GM21447 (cell line): ENCODE data around the gene PAX2.

Experiments used
- ATAC-seq: cut with Tn5 transposase; IDR thresholded peaks from one replicate; pipeline ENCODE4 v1.9.1; 2021; ENCODE audit not compliant: unreplicated experiment

PAX2 gene

DNA sequence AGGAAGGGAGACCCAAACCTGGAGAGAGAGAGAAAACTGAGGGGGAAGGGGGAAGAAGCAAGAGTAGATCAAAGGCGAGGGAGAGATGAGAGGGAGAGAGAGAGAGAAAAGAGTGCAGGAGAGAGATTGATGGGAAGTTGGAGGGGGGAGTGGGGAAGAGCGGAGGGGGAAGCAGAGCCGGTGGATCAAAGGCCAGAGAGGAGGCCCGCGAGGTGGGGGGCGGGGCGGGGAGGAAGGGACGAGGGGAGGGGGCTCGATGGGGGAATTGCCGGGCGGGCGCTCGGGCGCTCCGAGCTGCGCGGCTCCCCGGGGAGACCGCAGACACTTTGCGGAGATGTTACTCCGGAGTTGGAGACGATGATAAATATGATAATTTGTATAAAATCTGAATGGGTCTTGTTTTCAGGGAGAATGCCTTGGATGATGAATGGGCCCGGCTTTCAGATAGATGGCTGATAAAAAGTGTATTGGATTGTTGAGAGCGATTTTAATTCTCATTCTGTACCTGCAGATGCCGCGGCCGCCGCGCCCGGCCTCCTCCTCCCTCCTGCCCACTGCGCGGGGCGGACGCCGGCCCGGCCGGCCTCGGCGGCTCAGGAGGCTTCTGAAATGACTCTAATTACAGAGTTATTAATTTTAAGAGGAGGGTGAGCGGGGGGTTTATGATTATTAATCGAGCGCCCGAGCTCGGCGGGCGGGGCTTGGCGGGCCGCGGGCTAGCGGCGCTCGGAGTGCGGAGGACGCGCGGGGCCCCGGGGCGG, 21.4 kb upstream of the PAX2 start:
- ATAC-seq = no peak

DNA sequence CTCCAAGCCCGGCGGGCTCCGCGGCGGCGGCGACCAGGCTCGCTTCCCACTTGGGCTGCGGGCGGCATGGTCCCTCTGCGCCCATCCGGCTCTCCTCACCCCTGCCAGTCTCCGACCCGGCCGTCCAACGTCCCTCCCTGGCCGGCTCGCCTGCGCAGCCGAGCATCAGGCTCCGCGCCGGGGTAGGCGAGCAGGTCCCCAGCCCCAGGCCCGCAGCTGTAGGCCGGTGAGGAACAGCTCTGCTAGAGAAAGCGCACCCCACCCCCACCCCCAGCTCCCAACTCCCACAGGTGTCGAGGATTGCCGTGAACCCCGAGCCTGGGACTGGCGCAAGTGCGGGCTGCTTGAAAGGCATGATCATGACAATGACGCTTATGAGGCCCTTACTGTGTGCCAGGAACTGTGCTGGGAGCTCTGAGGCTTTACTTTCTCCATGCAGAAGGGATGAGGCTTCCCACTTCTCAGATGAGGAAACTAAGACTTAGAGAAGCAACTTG, 20.8 kb upstream of the PAX2 start:
- ATAC-seq = no peak

DNA sequence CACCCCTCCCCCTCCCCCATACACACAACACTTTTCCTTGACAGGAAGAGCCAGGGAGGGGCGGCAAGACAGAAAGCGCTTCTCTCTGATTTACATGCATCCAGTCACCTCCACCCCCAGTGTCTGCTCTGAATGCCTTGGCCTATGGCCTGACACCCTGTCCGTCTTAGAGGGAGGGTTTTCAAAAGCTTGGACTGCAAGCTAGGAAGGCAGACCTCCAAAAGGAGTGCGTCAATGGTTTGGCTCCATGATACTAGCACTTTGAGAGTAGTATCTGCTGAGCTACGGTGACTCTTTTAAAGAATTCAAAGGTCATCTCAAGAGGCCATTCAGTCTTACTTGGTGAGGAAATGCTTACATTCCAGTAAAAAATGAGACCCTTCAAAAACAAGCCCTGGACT, 20.3 kb upstream of the PAX2 start:
- ATAC-seq = no peak

DNA sequence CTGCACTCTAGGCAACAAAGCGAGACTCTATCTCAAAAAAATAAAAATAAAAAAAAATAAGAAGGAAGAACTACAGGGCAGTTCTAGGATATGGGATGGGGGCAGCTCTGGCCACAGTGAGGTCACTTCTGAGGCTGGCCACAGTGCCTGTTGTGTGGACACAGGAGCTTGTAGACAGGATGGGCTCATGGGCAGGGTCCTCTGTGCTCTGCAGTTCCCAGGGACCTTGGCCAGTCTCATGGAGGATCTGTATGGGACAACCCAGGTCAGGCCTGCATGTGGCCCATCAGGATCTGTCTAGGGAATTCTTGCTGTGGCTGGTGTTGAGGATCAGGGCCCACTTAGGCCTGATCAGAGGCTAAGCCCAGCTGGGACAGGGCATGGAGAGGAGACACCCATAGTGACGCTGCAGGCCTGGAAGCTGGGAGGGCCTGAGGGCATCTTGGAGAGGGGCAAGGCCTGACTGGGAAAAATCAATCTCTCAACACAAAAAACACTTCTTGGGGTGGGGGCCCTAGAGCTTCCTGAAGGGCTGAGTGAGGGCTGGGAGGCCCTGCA, 19.4 kb upstream of the PAX2 start:
- no peak for ATAC-seq

DNA sequence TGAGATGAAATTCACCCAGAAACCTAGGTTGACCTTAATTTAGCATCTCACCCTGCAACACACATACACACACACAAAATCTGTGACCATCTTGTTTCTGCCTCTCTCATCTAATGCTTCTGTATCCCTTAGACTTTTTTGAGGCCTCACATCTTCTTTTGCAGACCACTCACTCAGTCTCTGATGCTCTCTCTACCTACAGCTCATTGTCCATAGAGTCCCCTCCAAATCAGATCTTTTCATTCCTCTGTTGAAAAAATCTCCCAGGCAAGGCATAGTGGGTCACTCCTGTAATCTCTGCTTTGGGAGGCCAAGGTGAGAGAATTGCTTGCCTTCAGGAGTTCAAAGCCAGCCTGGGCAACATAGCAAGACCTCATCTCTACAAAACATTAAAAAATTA, 17.6 kb upstream of the PAX2 start:
- no peak for ATAC-seq

DNA sequence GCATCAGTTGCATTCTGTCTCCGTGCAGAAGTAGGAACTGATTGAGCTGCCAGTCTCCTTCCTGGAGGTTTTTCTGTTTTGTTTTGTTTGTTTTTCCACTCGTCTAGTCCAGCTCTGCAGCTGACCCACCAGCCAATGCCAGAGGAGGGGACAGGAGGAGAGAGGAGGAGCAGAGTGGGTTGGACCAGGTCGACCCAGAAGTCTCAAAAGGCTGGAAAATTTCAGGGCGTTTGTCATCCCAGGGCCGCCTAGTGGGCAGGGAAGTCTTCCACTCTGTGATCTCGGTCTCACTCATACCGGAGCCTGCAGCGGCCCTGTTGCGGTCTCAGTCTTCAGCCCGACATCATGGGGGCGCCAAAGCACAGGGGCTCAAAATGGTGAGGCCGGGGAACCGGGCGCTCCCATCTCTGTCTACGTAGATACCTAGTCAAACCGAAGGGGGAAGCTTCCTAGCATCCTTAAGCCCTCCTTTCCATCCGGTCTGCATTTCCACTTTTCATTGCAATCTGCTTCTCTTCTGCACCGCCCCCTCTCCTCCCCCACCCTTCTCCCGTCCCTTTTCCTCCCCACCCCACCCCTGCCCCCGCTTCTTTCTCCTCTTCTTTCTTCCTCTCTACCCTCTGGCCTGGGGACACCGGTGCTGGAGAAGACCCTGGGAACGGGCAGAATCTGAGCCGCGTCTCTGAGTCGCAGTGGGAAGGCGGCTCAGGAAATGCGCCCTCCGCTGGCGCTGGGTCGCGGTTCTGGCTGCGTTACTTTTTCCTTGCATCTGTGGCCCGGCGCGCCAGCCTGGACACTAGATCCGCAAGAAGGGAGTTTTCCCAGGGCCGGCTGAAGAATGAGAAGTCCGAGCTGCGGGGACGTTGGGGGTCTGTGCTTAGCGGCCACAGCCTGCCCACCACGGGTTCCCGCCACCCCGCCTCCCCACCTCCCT, 16.2 kb upstream of the PAX2 start:
- no peak for ATAC-seq

DNA sequence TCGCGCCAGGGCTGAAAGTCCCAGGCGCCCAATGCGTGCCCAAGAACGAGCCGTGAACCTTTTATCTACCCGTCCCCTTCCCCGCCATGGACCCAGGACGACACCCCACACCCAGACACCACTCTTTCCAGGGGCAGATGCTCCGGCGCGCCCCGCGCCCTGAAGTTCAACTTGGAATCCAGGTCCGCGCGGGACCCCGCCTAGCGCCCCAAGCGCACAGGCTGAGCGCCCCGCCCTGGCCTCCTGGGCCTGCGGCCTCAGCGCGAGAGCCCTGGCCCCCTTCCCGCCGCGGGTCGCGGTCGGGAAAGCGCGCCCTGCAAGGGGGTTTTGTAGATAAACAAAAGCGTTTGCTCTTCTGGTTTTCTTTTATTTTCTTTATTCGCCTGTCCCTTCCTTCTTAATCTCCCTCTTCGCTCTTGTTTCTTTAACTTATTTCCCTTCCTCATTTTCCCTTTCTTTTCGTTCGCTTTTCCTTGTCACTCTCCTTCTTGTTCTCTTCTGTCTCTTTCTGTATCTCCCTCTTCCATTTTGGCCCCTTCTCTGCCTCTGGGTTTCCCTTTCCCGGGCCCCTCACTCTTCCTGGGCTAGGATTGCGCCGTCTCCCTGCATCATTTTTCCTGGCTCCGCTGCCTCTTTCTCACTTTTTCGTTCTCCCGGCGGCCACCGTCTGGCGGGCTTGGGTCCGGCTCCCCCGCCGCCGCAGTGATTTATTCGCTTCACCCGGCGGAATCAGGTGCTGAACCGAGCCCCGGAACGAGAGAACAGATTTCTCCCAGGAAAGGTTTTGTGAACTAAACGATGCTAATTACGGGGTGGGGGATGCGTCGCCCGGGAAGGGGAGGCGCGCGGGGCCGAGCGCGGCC, 15.3 kb upstream of the PAX2 start:
- no peak for ATAC-seq

DNA sequence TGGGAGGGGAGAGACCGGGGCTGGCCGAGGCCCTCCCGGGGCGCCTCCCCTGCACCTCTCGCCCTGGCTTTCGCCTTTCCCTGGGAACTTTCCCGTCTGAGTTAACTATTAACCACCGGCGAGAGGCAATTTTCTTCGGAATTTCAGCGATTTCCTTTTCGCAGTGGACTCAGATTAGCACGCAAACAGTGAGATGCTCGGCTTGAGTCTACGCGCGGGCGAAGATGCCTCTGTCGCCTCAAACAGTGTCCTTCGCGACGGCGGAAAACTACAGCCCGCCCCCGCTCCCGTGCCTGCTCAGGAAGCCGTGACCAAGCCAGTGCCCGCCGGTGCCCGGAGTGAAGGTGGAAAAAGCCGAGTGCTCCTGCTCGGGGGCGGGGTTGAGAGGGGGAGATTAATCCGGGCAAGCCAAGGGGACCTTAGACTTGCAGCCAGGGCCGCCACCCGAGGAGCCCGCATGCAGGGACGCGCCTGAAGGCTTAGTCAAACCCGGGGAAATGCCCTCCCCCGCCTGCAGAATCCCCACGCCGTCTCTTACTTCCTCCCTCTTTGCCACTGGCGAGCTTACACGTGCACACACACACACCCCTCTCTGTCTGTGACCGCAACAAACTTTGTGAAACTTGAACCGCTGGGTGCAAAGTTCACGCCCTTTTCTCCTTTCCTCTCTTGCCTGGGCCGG, 14.5 kb upstream of the PAX2 start:
- ATAC-seq = peak; percentile 68

DNA sequence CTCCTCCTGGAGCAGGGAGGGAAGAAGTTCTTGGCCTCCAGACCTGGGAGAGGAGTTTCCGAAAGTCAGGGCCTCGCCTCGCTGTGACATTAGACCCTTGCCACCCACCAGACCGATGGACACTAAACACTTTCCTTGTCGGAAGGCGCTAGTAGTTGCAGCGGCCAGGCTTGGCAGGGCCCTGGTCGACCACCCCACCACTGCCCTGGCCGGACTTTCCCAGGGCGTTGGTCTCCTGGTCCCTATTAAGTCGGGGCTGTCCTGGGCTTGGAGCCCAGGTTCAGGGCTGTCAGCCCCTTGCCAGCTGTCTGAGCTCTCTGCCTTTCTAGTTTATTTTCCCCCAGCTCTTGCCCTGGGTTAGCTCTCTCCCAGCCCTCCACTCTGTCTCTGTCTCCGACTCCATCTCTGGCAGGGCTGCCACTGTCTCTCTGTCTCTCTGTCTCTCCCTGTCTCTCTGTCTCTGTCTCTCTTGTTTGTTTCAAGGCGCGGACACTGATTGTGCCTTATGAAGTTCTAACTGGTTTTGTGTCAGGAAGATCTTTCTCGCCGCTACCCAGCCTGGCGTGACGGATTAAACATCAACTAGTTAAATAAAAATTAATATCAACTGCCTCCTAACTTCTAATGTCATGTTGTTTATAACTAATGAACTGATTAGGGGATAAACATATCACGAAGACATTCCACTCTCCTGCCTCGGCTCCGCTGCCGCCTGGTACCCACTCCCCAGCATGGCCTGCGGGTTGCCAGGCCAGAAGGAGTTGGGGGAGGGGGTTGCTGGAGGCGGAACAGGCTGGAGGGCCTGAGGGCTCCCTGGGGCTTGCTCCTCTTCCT, 13.8 kb upstream of the PAX2 start:
- ATAC-seq = peak; percentile 18

DNA sequence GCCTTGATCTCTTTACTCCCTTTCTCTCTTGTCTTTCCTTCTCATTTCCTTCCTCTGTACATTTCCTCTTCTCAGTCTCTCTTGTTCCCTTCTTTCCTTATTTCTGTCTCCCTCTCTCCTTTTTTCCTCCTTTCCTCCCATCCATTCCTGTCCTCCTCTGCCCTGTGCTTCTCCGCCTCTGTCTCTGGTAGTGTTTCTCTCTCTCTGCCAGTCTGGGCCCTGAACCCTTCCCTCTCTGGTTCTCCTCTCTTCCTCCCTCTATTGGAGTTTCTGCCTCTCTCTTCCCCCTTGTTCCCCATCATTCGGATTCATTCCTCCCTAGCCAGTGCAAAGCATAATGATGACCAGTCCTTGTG, 13.2 kb upstream of the PAX2 start:
- no peak for ATAC-seq

DNA sequence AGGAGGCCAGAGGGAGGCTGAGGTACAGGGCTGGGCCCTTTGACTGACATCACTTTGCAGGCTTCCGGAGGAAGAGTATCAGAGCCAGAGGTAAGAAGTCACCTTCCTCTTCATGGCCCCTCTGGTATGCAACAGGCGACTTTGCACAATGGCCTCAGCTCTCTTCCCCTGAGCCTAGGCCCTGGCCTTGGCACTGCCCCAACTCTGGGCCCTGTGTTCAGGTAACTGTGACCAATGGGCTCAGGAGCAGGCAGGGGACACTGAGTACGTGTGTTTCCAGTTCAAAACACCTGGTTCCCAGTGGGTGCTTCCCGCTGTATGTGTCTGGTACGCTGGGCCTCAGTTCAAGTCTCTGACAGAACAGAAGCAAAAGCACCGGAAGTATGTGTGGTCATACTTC, 12.1 kb upstream of the PAX2 start:
- ATAC-seq = no peak

DNA sequence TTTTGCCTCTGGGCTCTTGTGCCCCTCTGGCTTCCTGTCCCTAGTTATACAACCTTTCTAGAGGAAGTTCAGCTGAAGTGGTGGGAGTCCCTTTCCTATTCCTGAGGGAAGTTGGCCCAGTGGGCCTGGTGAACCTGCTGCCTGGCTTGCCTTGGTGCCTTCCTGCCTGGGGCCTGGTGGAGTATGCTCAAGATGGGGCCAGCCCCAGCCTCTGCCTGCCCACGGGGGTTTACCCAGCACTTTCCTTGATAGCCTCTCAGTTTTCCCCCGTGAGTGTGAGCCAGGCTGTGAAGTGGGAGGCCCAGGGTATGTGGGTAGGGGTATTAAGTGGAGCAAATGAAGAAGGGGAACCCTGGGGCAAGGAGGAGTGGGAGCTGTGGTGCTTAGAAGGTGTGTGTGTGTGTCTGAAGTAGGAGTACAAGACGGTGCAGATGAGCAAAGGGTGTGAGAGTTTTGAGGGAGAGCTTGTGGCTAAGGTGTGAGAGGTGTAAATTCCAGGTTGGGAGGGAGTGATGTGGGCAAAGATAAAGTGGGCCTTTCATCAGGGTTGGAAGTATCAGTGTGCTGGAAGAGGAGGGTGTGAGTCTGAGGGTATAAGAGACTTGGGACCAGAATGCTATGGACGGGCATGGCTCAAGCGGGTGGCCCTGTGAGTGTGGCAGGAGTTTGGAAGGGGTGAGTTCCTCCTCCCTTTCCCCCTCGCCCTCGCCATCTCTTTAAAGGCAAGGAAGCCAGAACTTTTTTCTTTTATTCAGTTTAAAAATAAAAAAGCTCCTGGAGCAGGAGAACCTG, 10.9 kb upstream of the PAX2 start:
- no peak for ATAC-seq

DNA sequence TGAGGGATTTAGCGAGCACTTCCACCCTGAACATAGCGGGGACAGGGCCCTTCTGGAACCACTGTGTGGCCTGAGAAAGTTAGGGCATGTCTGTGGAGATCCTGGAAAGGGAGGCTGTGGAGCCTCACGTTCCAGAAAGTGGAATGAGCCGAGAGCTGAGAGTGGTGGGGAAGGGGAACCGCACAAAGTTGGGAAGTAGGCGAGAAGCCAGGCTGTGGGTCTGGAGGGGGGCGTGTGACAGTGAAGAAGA, 10.4 kb upstream of the PAX2 start:
- ATAC-seq = no peak

DNA sequence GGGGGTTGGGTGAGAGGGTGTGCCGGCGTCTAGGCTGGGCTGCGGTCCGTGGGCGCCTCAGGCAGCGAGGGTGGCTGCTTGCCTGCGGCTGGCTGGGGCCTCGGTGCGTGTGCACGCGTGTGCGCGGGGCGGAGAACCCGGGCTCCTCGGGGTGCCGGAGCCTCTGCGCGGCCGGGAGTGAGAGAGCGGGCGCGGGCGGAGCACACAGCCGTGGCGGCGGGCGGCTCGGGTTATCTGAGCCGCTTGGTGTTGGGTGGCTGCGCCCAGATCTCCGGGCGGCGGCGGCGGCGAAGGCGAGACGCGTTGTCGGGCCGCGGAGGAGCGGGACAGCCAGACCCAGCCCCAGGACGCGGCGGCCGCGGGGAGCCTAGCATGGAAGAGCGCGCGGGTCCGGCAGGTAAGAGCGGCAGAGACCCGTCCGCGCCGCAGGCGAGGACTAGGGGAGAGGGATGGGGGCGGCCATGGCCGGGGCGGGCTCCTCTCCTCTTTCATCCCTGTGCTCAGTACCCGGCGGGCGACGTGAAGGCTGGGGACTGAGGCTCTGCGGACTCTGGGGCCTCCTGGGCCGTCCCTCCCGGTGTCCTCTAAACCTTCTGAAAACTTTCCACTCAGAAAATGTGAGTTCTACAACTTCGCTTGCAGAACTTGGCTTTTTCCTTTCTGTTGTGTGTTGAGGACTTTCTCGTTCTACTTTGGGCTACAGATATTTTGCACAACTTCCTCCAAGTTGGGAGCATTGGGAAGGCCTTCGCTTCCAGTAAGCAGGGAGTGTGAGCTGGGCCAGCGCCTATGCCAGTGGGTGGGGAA, 9.8 kb upstream of the PAX2 start:
- no peak for ATAC-seq

DNA sequence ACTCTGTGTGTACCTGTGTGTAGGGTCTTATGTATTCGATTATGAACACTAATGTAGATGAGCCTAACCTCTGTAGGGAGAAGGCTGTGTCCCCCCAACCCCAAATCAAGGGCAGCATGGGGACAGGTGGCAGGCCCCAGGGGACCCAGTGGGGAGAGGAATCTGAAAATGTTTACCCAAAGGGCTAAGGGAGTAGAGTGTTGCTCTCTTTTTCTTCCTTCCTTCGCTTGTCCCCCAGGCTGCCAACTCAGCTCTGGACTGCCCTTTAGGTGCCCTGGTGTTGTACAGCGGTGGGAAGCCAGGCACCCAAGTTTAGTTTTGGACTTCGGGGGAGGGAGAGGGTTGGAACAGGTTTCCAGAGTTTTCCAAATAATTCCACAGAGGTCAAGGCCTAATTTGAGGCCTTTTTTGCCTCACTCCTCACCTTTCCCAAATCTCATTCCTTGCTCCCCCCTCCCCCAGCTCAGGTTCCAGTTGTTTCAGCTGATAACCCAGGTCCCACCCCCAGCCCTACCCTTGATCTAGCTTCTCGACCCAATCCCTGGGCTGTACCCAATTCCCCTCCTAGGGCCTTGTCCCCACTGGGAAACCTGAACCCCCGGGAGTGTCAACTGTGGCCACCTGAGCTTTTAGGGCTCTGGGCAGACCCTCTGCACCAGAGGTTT, 9.1 kb upstream of the PAX2 start:
- ATAC-seq = no peak

DNA sequence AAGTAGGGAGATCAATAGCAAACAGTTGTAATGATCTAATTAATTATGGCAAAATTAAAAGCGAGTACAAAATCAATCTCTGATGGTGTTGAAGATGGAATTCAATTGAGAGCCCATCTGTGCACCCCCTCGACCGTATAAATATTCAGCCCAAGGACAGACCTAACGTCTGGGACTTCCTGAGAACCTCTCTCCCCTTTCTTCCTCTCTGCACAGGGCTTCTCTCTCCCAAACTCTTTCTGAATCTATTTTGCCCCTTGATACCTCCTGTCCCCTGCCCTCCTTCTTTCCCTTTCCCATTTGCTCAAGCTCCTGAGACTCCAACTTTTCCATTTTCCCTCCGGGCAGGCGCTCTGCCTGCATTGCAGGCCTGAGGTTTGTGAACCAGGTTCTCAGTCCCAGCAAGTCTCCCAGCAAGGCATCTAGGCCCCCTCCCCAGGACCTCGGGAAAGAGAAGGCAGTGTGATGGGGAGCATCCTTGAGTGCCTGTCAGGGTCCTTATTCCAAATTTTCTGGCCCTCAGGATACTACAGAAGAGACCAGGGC, 8.5 kb upstream of the PAX2 start:
- ATAC-seq = no peak

DNA sequence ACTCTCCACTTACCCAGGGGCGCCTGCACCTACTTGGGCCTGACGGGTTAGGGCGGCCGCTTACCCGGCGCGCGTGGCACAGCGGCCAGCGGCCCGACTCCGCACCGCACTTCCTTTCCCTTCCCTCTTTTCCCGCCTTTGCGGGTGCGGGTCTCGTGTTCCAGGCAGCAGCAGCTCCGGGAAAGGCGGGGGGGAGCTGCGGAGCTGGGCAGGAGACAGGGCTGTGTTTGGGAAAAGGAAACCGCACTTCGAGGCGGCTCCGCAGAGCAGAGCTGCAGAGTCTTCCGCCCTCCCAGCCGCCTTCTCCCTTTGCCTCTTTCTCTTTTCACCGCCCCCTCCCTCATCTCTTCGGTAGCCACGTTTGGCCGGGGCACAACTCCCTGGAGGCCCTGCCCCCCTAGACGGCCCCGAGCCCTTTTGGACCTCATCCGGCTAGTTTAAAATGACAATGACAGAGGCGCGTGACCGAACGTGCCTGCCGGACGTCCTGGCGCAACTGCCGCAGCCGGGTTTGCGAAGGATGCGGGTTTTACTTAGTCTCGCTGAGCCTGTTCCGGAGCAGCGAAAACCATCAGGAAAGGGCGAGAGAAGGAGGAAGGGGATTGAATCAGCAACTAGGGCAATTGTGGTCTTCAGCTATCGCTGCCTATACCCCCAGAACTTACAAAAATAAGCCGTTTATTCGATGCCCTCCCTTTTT, 7.9 kb upstream of the PAX2 start:
- no peak for ATAC-seq
